VCaP (cell line): ENCODE data around the gene PRC1.
"Not testable (repeated sequence)": the region's sequence is repeated elsewhere in the genome, so short reads cannot be mapped to it uniquely, and the experiment has no call there.

Source experiments
- H3K27ac ChIP-seq: fragments of 450-650 bp; 2 replicates; pipeline ENCODE4 v1.5.1; 2017
- CTCF ChIP-seq: fragments of 450-650 bp; conservative IDR thresholded peaks from 2 replicates; pipeline ENCODE4 v1.5.1; 2017; ENCODE audit warnings: mild to moderate bottlenecking, moderate library complexity

The PRC1 gene

GRCh38 chr15:91023720-91024119, 29.4 kb upstream of the PRC1 start:
- no peak overlapping the region for H3K27ac ChIP-seq
- TF ChIP-seq CTCF: no peak

- peak overlapping the region; percentile 87 for H3K27ac ChIP-seq
- TF ChIP-seq CTCF: no peak
Observed at GRCh38 chr15:91022832-91023129, 28.4 kb upstream of the PRC1 start.

GRCh38 chr15:91022075-91022831, 27.9 kb upstream of the PRC1 start, which contains the start of gene VPS33B:
TSS of gene VPS33B (minus strand) at chr15:91022594. CDS start at chr15:91022249, 345 bp downstream.
- TF ChIP-seq CTCF: no peak
- peak within 1 kb of the TSS; percentile 87 for H3K27ac ChIP-seq

GRCh38 chr15:91021516-91022074, 27.3 kb upstream of the PRC1 start:
- no peak for TF ChIP-seq CTCF
- H3K27ac ChIP-seq: peak overlapping the region; percentile 87

- no peak overlapping the region for H3K27ac ChIP-seq
- no peak for TF ChIP-seq CTCF
Observed at GRCh38 chr15:91018158-91018557, 23.8 kb upstream of the PRC1 start.

GRCh38 chr15:91017716-91018115, 23.4 kb upstream of the PRC1 start:
- H3K27ac ChIP-seq: no peak overlapping the region
- TF ChIP-seq CTCF: no peak

- H3K27ac ChIP-seq: not testable (repeated sequence)
Observed at GRCh38 chr15:91013701-91014100, 19.4 kb upstream of the PRC1 start.

GRCh38 chr15:91007266-91007665, 12.9 kb upstream of the PRC1 start:
- no peak for TF ChIP-seq CTCF
- H3K27ac ChIP-seq: peak overlapping the region; percentile 24
